Adrenal gland (tissue), 12 donors: Measurements from ENCODE around the gene GABRA5. TPM values are rescaled to one million over a fixed set of nuclear protein-coding genes. Genes with fewer than 3 reads are reported as not detected.

Source experiments
- DNase-seq, 7 donors: peaks; one replicate each; pipeline ENCODE4 v3.0.0-alpha.2; 2019 to 2020
- H3K27ac ChIP-seq, 5 donors: fragments of 200-600 bp; sonication (generic) in 4 of 5; 1 replicate in 3 of 5; 2 replicates in 2 of 5; pipeline versions ENCODE4 v1.5.1 to v1.8.0; 2016 to 2020; ENCODE audit warnings: mild to moderate bottlenecking in 1 of 5
- H3K27me3 ChIP-seq: fragments of 200-600 bp; 2 replicates; pipeline ENCODE4 v1.8.0; 2021
- H3K36me3 ChIP-seq, 2 donors: fragments of 200-600 bp; replicated peaks in 1 of 2; 1 replicate in 1 of 2; 2 replicates in 1 of 2; pipeline versions ENCODE4 v1.5.1 to v1.8.0; 2018 to 2022
- H3K4me1 ChIP-seq, 2 donors: fragments of 200-600 bp; replicated peaks in 1 of 2; 1 replicate in 1 of 2; 2 replicates in 1 of 2; pipeline versions ENCODE4 v1.5.1 to v1.8.0; 2018 to 2021
- H3K4me3 ChIP-seq, 4 donors: fragments of 200-600 bp; sonication (generic) in 3 of 4; one replicate each; pipeline ENCODE4 v1.5.1; 2016 to 2018
- H3K9me3 ChIP-seq, 3 donors: fragments of 200-600 bp; sonication (generic) in 1 of 3; replicated peaks in 1 of 3; 1 replicate in 2 of 3; 2 replicates in 1 of 3; pipeline versions ENCODE4 v1.5.1 to v1.8.0; 2016 to 2021
- CTCF ChIP-seq, 6 experiments: fragments of 450-650 bp in 4 of 6; fragments of 200-600 bp in 2 of 6; sonication (generic) in 1 of 6; IDR thresholded peaks; 1 replicate in 5 of 6; 2 replicates in 1 of 6; pipeline versions ENCODE4 v1.5.1 to v1.8.0; 2016 to 2021; ENCODE audit warnings: antibody characterized with exemption in 6 of 6, mild to moderate bottlenecking in 2 of 6, moderate library complexity in 1 of 6
- POLR2A ChIP-seq, 2 donors: fragments of 450-650 bp; IDR thresholded peaks; one replicate each; pipeline ENCODE4 v1.6.1; 2017; ENCODE audit warnings: antibody characterized with exemption in 2 of 2, mild to moderate bottlenecking in 2 of 2, moderate library complexity in 1 of 2
- WGBS, 4 donors: extraction: QIAGEN DNeasy Blood & Tissue Kit in 2 of 4; methylation state at CpG; one replicate each; pipeline versions ENCODE4 v1.1.5 to v1.1.7; 2013 to 2017; 5-methylcytosine and 5-hydroxymethylcytosine counted together
- intact Hi-C, 2 donors: fragments of 100-400 bp; cut with DNase I; formaldehyde crosslinking; loops; one replicate each; pipeline versions ENCODE4 v1.14.1 to v1.15.0; 2022 to 2023
- polyA plus RNA-seq, 3 donors: library from polyadenylated mRNA; stranded (reverse); fragments of 200-250 nt in 2 of 3; fragments of 350-450 nt in 1 of 3; fragmentation: Illumina TruSeq in 1 of 3; extraction: RNeasy Lipid Tissue Mini Kit (QIAGEN cat#74804) in 1 of 3; gene quantifications; one replicate each; pipeline ENCODE4 v1.2.3, GENCODE V29; 2013 to 2014
- total RNA-seq, 9 donors: library from RNA; depleted of rRNA in 4 of 9; stranded (reverse); fragments of >200 nt in 4 of 9; fragments of 120-200 nt in 1 of 9; fragmentation: NEBNext Ultra II Directional in 1 of 9; extraction: Animal tissue kit (Norgen Biotek cat#: 25700) in 1 of 9; gene quantifications; one replicate each; pipeline versions ENCODE4 v1.1.0 to v1.2.4, GENCODE V29; 2013 to 2023
- donor health status: healthy with polysubstance abuse.
- donor health status: Bipolar disorder and iron deficiency.
- donor health status: DM: yes; HTN: yes; CAD: no.
- donor health status: DM: no; HTN: no; CAD: no.
- donor health status: DM: no; HTN: no; CAD: no.
- donor health status: DM: yes; HTN: yes; CAD: no.

Gene GABRA5
- total and polyA plus RNA-seq, 12 donors: 0.11 TPM; not detected in 11

- DNase-seq: no peak
- H3K27me3 ChIP-seq: no peaks in the 10 kb centered on the region
- no peak overlapping the region for H3K27ac ChIP-seq
- H3K36me3 ChIP-seq: no peaks in the 10 kb centered on the region
- WGBS, 4 donors: 57 to 67% (median 62%) methylated on average over 2 of the region's 2 CpGs
- no peaks in the 10 kb centered on the region for H3K9me3 ChIP-seq
- intact Hi-C loops: no loop called here
- H3K4me1 ChIP-seq: no peaks in the 10 kb centered on the region
- no peak for TF ChIP-seq CTCF (IDR thresholded peaks at IDR 0.05)
- no peak for TF ChIP-seq POLR2A (IDR thresholded peaks at IDR 0.05)
- no peak overlapping the region for H3K4me3 ChIP-seq
Observed at GRCh38 chr15:26950001-26950400, 83.1 kb downstream of the GABRA5 start.

- H3K27me3 ChIP-seq: no peaks in the 10 kb centered on the region
- no peak overlapping the region for H3K4me3 ChIP-seq
- H3K4me1 ChIP-seq: no peaks in the 10 kb centered on the region
- intact Hi-C loops: no loop called here
- 48 to 67% (median 55%) methylated on average over 2 of the region's 2 CpGs for WGBS, 4 donors
- H3K9me3 ChIP-seq: no peaks in the 10 kb centered on the region
- TF ChIP-seq POLR2A (IDR thresholded peaks at IDR 0.05): no peak
- TF ChIP-seq CTCF (IDR thresholded peaks at IDR 0.05): no peak
- no peaks in the 10 kb centered on the region for H3K36me3 ChIP-seq
- no peak for DNase-seq
- no peak overlapping the region for H3K27ac ChIP-seq
Observed at GRCh38 chr15:26954403-26954802, 87.5 kb downstream of the GABRA5 start.

GRCh38 chr15:26967719-26968269 lies 100.9 kb downstream of the GABRA5 start:
- 2 to 7% (median 3%) methylated on average over 24 to 48 of the region's 48 CpGs for WGBS, 4 donors
- Histone ChIP-seq H3K4me3 (no peak overlapping the region), H3K27ac (no peak overlapping the region), H3K9me3 (no peaks in the 10 kb centered on the region), H3K4me1 (no peaks in the 10 kb centered on the region), H3K36me3 (no peaks in the 10 kb centered on the region), H3K27me3 (peaks cover 8% of the 10 kb centered on the region)
- intact Hi-C loops: no loop called here
- no peak for TF ChIP-seq POLR2A (IDR thresholded peaks at IDR 0.05)
- no peak for TF ChIP-seq CTCF (IDR thresholded peaks at IDR 0.05)
- no peak for DNase-seq

GRCh38 chr15:26968806-26969205 lies 101.9 kb downstream of the GABRA5 start:
- Histone ChIP-seq H3K4me1 (no peaks in the 10 kb centered on the region), H3K4me3 (no peak overlapping the region), H3K9me3 (no peaks in the 10 kb centered on the region), H3K27me3 (peaks cover 8% of the 10 kb centered on the region), H3K27ac (no peak overlapping the region), H3K36me3 (no peaks in the 10 kb centered on the region)
- TF ChIP-seq CTCF (IDR thresholded peaks at IDR 0.05) (no peak), POLR2A (IDR thresholded peaks at IDR 0.05) (no peak)
- no peak for DNase-seq
- intact Hi-C loops: no loop called here
- WGBS, 4 donors: 59 to 77% (median 65%) methylated on average over 2 of the region's 2 CpGs
